Measurements from ENCODE around the gene TGFBR3. TPM values are rescaled to one million over a fixed set of nuclear protein-coding genes. Genes with fewer than 3 reads are reported as not detected.

TGFBR3 gene
- total RNA-seq, 1 experiment from 2014 or later: 3.1 TPM

GRCh38 chr1:91710261-91710660 is 175.7 kb downstream of the TGFBR3 start:
- DNase-seq (ENCODE audit: low spot score): no peak
- Histone ChIP-seq H3K9me3 (ENCODE audit: low read depth, low read length, poor library complexity, severe bottlenecking) (no peaks in the 10 kb centered on the region), H3K4me3 (ENCODE audit: low read depth, low read length, poor library complexity, severe bottlenecking) (no peak overlapping the region), H3K4me1 (ENCODE audit: insufficient read depth, low read length, poor library complexity, severe bottlenecking) (no peaks in the 10 kb centered on the region), H3K27me3 (replicated peaks; ENCODE audit: insufficient read depth, low read depth, low read length, poor library complexity) (no peaks in the 10 kb centered on the region), H3K27ac (ENCODE audit: low read depth, low read length, poor library complexity, severe bottlenecking) (no peak overlapping the region), H3K36me3 (ENCODE audit: insufficient read depth, low read length, poor library complexity, severe bottlenecking) (no peaks in the 10 kb centered on the region)
- ChIA-PET POLR2A (ENCODE audit: low non-redundant PET) (interaction anchor here (0.5 kb wide), 1 partner anchor 9 kb away, joined by 3 read pairs; no protein-coding TSS in a partner anchor), CTCF (interaction anchor here (0.5 kb wide), 1 partner anchor 231 kb away, joined by 3 read pairs; no protein-coding TSS in a partner anchor)
- no TSS peak for BruUV-seq (replicated peaks)
- intact Hi-C loops (cut with micrococcal nuclease; ENCODE audit: unreplicated experiment): no loop called here
- TF ChIP-seq EZH2 (IDR thresholded peaks at IDR 0.05; ENCODE audit: borderline replicate concordance, low read depth, low read length, poor library complexity, severe bottlenecking) (no peak), CTCF (conservative IDR thresholded peaks at IDR 0.05; ENCODE audit: low read depth, low read length) (no peak)

- BruUV-seq (replicated peaks): no TSS peak
- Histone ChIP-seq H3K9me3 (ENCODE audit: low read depth, low read length, poor library complexity, severe bottlenecking) (no peaks in the 10 kb centered on the region), H3K27me3 (replicated peaks; ENCODE audit: insufficient read depth, low read depth, low read length, poor library complexity) (no peaks in the 10 kb centered on the region), H3K27ac (ENCODE audit: low read depth, low read length, poor library complexity, severe bottlenecking) (no peak overlapping the region), H3K36me3 (ENCODE audit: insufficient read depth, low read length, poor library complexity, severe bottlenecking) (no peaks in the 10 kb centered on the region), H3K4me3 (ENCODE audit: low read depth, low read length, poor library complexity, severe bottlenecking) (no peak overlapping the region), H3K4me1 (ENCODE audit: insufficient read depth, low read length, poor library complexity, severe bottlenecking) (no peaks in the 10 kb centered on the region)
- TF ChIP-seq CTCF (conservative IDR thresholded peaks at IDR 0.05; ENCODE audit: low read depth, low read length) (no peak), EZH2 (IDR thresholded peaks at IDR 0.05; ENCODE audit: borderline replicate concordance, low read depth, low read length, poor library complexity, severe bottlenecking) (no peak)
- no peak for DNase-seq (ENCODE audit: low spot score)
- intact Hi-C loops (cut with micrococcal nuclease; ENCODE audit: unreplicated experiment): no loop called here
- CTCF ChIA-PET: no interaction called here
- POLR2A ChIA-PET (ENCODE audit: low non-redundant PET): no interaction called here
These were observed 177.3 kb downstream of the TGFBR3 start for GRCh38 chr1:91708691-91709090.

GRCh38 chr1:91707890-91708218 is 178.1 kb downstream of the TGFBR3 start:
- Histone ChIP-seq H3K36me3 (ENCODE audit: insufficient read depth, low read length, poor library complexity, severe bottlenecking) (no peaks in the 10 kb centered on the region), H3K4me1 (ENCODE audit: insufficient read depth, low read length, poor library complexity, severe bottlenecking) (no peaks in the 10 kb centered on the region), H3K27ac (ENCODE audit: low read depth, low read length, poor library complexity, severe bottlenecking) (no peak overlapping the region), H3K27me3 (replicated peaks; ENCODE audit: insufficient read depth, low read depth, low read length, poor library complexity) (no peaks in the 10 kb centered on the region), H3K9me3 (ENCODE audit: low read depth, low read length, poor library complexity, severe bottlenecking) (no peaks in the 10 kb centered on the region), H3K4me3 (ENCODE audit: low read depth, low read length, poor library complexity, severe bottlenecking) (no peak overlapping the region)
- ChIA-PET CTCF (no interaction called here), POLR2A (ENCODE audit: low non-redundant PET) (no interaction called here)
- intact Hi-C loops (cut with micrococcal nuclease; ENCODE audit: unreplicated experiment): no loop called here
- no peak for TF ChIP-seq EZH2 (IDR thresholded peaks at IDR 0.05; ENCODE audit: borderline replicate concordance, low read depth, low read length, poor library complexity, severe bottlenecking)
- TF ChIP-seq CTCF (conservative IDR thresholded peaks at IDR 0.05; ENCODE audit: low read depth, low read length): no peak
- no peak for DNase-seq (ENCODE audit: low spot score)
- no TSS peak for BruUV-seq (replicated peaks)

All from A673 (cell line).